SK-N-SH treated with all-trans-retinoic acid at 6 μM for 48 hours (cell line): ENCODE data around the gene CNTN4.

Source experiments
- ARNTL ChIP-seq: fragments of 450-650 bp; formaldehyde crosslinking; IDR thresholded peaks from 2 replicates; pipeline ENCODE4 v1.5.0; 2020; ENCODE audit warnings: low read depth, mild to moderate bottlenecking, moderate library complexity, borderline replicate concordance
- ESRRG ChIP-seq: fragments of 250-450 bp; sonication (Bioruptor Pico); IDR thresholded peaks from 2 replicates; pipeline ENCODE4 v1.6.1; 2021; ENCODE audit warnings: mild to moderate bottlenecking
- ISL1 ChIP-seq: fragments of 250-450 bp; sonication (Bioruptor Pico); IDR thresholded peaks from 2 replicates; pipeline ENCODE4 v2.1.2; 2022; ENCODE audit warnings: mild to moderate bottlenecking, moderate library complexity
- PPARA ChIP-seq: fragments of 250-450 bp; sonication (Bioruptor Pico); IDR thresholded peaks from 2 replicates; pipeline ENCODE4 v1.5.0; 2020; ENCODE audit warnings: mild to moderate bottlenecking, borderline replicate concordance
- ZFP3 ChIP-seq: fragments of 250-450 bp; sonication (Bioruptor Pico); IDR thresholded peaks from 2 replicates; pipeline ENCODE4 v1.5.0; 2020; ENCODE audit warnings: mild to moderate bottlenecking, moderate library complexity
- ZFP30 ChIP-seq: fragments of 450-650 bp; formaldehyde crosslinking; IDR thresholded peaks from 2 replicates; pipeline ENCODE4 v1.5.0; 2022; ENCODE audit warnings: mild to moderate bottlenecking, moderate library complexity
- TF ChIP-seq, protein P1 (sequence below): fragments of 250-450 bp; sonication (Bioruptor Pico); IDR thresholded peaks from 2 replicates; pipeline ENCODE4 v1.8.0; 2020; ENCODE audit warnings: mild to moderate bottlenecking, moderate library complexity, borderline replicate concordance

DNA sequence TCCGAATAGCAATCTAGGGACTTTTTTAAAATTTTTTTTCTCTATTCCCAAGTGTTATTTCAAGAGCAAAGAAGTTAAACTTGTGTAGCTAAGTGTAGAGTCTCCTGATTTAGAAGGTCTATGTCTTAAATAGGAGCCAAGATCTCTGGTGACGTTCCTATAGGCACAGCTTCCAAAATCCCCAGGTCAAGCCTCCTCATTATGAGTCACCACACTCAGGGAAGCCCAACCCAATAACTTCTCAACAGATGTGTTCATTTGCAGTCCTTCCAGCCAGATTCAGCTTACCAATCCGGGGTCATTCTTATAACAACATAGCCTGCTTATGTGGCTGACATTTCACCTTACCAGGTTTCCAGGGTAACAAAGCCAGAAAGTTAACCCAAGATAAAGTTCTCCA, 741.2 kb downstream of the CNTN4 start:
- TF ChIP-seq ZFP30 (CRISPR knock-in tag), result no peak
- TF ChIP-seq ARNTL (CRISPR knock-in tag), result no peak
- TF ChIP-seq ISL1 (CRISPR knock-in tag), result no peak
- TF ChIP-seq ZFP3, result no peak
- TF ChIP-seq, protein P1, sequence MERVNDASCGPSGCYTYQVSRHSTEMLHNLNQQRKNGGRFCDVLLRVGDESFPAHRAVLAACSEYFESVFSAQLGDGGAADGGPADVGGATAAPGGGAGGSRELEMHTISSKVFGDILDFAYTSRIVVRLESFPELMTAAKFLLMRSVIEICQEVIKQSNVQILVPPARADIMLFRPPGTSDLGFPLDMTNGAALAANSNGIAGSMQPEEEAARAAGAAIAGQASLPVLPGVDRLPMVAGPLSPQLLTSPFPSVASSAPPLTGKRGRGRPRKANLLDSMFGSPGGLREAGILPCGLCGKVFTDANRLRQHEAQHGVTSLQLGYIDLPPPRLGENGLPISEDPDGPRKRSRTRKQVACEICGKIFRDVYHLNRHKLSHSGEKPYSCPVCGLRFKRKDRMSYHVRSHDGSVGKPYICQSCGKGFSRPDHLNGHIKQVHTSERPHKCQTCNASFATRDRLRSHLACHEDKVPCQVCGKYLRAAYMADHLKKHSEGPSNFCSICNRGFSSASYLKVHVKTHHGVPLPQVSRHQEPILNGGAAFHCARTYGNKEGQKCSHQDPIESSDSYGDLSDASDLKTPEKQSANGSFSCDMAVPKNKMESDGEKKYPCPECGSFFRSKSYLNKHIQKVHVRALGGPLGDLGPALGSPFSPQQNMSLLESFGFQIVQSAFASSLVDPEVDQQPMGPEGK, result no peak
- TF ChIP-seq ESRRG, result no peak
- TF ChIP-seq PPARA (CRISPR knock-in tag), result no peak
